HCT116 (cell line): ENCODE data around the gene SMS. TPM values are rescaled to one million over a fixed set of nuclear protein-coding genes. Genes with fewer than 3 reads are reported as not detected.

Experiments
- ATAC-seq: fragments of 200-7000 bp; cut with Tn5 transposase; 2 replicates; pipeline ENCODE4 v1.9.1; 2020; ENCODE audit warnings: mild to moderate bottlenecking, moderate library complexity
- BruUV-seq: library from RNA; stranded (reverse); fragments of 400-500 nt; replicated peaks from 2 replicates; lab custom pipeline; 2021; lab: Mats Ljungman, UMichigan
- CTCF ChIA-PET: fragments of 300-600 bp; sonication (Branson Sonifier 250); formaldehyde crosslinking; loops from one replicate; lab custom pipeline; 2021; ENCODE audit warnings: antibody characterized with exemption; lab: Charles Lee
- POLR2A ChIA-PET: fragments of 300-600, 350-600 bp; sonication (Branson Sonifier 250); formaldehyde crosslinking; loops from one replicate; lab custom pipeline; 2021; ENCODE audit warnings: antibody characterized with exemption; lab: Charles Lee
- RAD21 ChIA-PET, 2 experiments: fragments of 300-600 bp; sonication (Branson Sonifier 250); formaldehyde crosslinking; loops; one replicate each; lab custom pipeline; 2023; ENCODE audit warnings: low total read pairs in 2 of 2; ENCODE audit not compliant: uncharacterized antibody in 2 of 2, unreplicated experiment in 2 of 2, low non-redundant PET in 1 of 2; lab: Charles Lee
- DNase-seq: peaks from one replicate; pipeline ENCODE4 v3.0.0-alpha.2; 2010; ENCODE audit warnings: low read depth, low spot score
- H2AFZ ChIP-seq: fragments of 200-600 bp; shearing (Covaris generic), sonication (generic); 2 replicates; pipeline ENCODE4 v1.6.1; 2017; ENCODE audit warnings: low read depth, mixed run types, mixed read lengths, antibody characterized with exemption, low read length; ENCODE audit not compliant: poor library complexity, severe bottlenecking
- H3K27ac ChIP-seq: 2 replicates; pipeline ENCODE4 v1.5.1; 2012; ENCODE audit warnings: low read depth, low read length
- H3K27me3 ChIP-seq: fragments of 200-600 bp; sonication (generic); 2 replicates; pipeline ENCODE4 v1.6.1; 2016; ENCODE audit warnings: mixed run types, low read length, mixed read lengths; ENCODE audit not compliant: insufficient read depth
- H3K36me3 ChIP-seq, 2 experiments: fragments of 200-500 bp in 1 of 2; fragments of 200-600 bp in 1 of 2; sonication (Bioruptor generic) in 1 of 2; sonication (generic) in 1 of 2; 2 replicates each; pipeline versions ENCODE4 v1.5.1 to v1.6.1; 2014 to 2016; ENCODE audit warnings: low read length in 2 of 2, inconsistent platforms in 1 of 2, mixed read lengths in 1 of 2, mixed run types in 1 of 2; ENCODE audit not compliant: insufficient read depth in 2 of 2, control insufficient read depth in 1 of 2
- H3K4me1 ChIP-seq, 2 experiments: fragments of 200-600 bp in 1 of 2; sonication (generic) in 1 of 2; 2 replicates each; pipeline versions ENCODE4 v1.5.1 to v1.6.1; 2012 to 2017; ENCODE audit warnings: low read length in 2 of 2, inconsistent platforms in 1 of 2, mild to moderate bottlenecking in 1 of 2, mixed read lengths in 1 of 2, mixed run types in 1 of 2, moderate library complexity in 1 of 2; ENCODE audit not compliant: insufficient read depth in 2 of 2, control insufficient read depth in 1 of 2
- H3K4me2 ChIP-seq: fragments of 200-600 bp; sonication (generic); 2 replicates; pipeline ENCODE4 v1.6.1; 2017; ENCODE audit warnings: mixed run types, low read length, mixed read lengths
- H3K4me3 ChIP-seq, 2 experiments: fragments of 200-600 bp in 1 of 2; sonication (generic) in 1 of 2; replicated peaks in 1 of 2; 2 replicates each; pipeline ENCODE4 v1.5.1; 2011 to 2016; ENCODE audit warnings: low read length in 2 of 2, control low read depth in 1 of 2, low read depth in 1 of 2, mild to moderate bottlenecking in 1 of 2, mixed read lengths in 1 of 2, mixed run types in 1 of 2
- H3K79me2 ChIP-seq: fragments of 200-600 bp; sonication (generic); 2 replicates; pipeline ENCODE4 v1.6.1; 2017; ENCODE audit warnings: mild to moderate bottlenecking, mixed run types, low read length, moderate library complexity, mixed read lengths; ENCODE audit not compliant: insufficient read depth
- H3K9ac ChIP-seq: fragments of 200-600 bp; sonication (generic); 2 replicates; pipeline ENCODE4 v1.6.1; 2016; ENCODE audit warnings: low read length, mixed read lengths
- H3K9me2 ChIP-seq: fragments of 200-600 bp; sonication (generic), shearing (Covaris generic); 2 replicates; pipeline ENCODE4 v1.6.1; 2017; ENCODE audit warnings: mixed run types, mild to moderate bottlenecking, moderate library complexity; ENCODE audit not compliant: insufficient read depth
- H3K9me3 ChIP-seq, 2 experiments: fragments of 200-500 bp in 1 of 2; fragments of 200-600 bp in 1 of 2; sonication (Bioruptor generic) in 1 of 2; sonication (generic) in 1 of 2; 2 replicates each; pipeline ENCODE4 v1.6.1; 2014 to 2017; ENCODE audit warnings: low read length in 2 of 2, mixed read lengths in 2 of 2, inconsistent platforms in 1 of 2, low read depth in 1 of 2, mild to moderate bottlenecking in 1 of 2, mixed run types in 1 of 2, moderate library complexity in 1 of 2; ENCODE audit not compliant: control insufficient read depth in 1 of 2, insufficient read depth in 1 of 2
- H4K20me1 ChIP-seq: fragments of 200-600 bp; sonication (generic), shearing (Covaris generic); 2 replicates; pipeline ENCODE4 v1.6.1; 2017; ENCODE audit warnings: mixed run types, mild to moderate bottlenecking, moderate library complexity; ENCODE audit not compliant: insufficient read depth
- CBX3 ChIP-seq: IDR thresholded peaks from 2 replicates; pipeline ENCODE4 v1.6.1; 2012; ENCODE audit warnings: low read depth
- CEBPB ChIP-seq: IDR thresholded peaks from 2 replicates; pipeline ENCODE4 v1.6.1; 2012; ENCODE audit warnings: low read depth
- POLR2AphosphoS5 ChIP-seq: IDR thresholded peaks from 2 replicates; pipeline ENCODE4 v1.6.1; 2011; ENCODE audit warnings: mild to moderate bottlenecking, low read depth, low read length, moderate library complexity
- SIN3A ChIP-seq: IDR thresholded peaks from 2 replicates; pipeline ENCODE4 v1.6.1; 2012; ENCODE audit warnings: low read depth
- SP1 ChIP-seq: IDR thresholded peaks from 2 replicates; pipeline ENCODE4 v1.6.1; 2012; ENCODE audit warnings: low read depth
- intact Hi-C: fragments of 100-400 bp; cut with micrococcal nuclease; formaldehyde crosslinking; loops from 2 replicates; pipeline ENCODE4 v1.10.0; 2022
- total RNA-seq: library from RNA; stranded (reverse); gene quantifications from one replicate; pipeline ENCODE4 v1.2.1, GENCODE V29; 2021; ENCODE audit not compliant: unreplicated experiment
- TF ChIP-seq, protein P1 (sequence below): IDR thresholded peaks from 2 replicates; pipeline ENCODE4 v1.6.1; 2011; ENCODE audit warnings: mild to moderate bottlenecking, low read length, moderate library complexity; ENCODE audit not compliant: insufficient replicate concordance; ENCODE audit errors: extremely low read depth
- TF ChIP-seq, protein P2 (sequence below): IDR thresholded peaks from 2 replicates; pipeline ENCODE4 v1.6.1; 2012

The SMS gene
- total RNA-seq, 1 experiment from 2014 or later, result 164 TPM

DNA sequence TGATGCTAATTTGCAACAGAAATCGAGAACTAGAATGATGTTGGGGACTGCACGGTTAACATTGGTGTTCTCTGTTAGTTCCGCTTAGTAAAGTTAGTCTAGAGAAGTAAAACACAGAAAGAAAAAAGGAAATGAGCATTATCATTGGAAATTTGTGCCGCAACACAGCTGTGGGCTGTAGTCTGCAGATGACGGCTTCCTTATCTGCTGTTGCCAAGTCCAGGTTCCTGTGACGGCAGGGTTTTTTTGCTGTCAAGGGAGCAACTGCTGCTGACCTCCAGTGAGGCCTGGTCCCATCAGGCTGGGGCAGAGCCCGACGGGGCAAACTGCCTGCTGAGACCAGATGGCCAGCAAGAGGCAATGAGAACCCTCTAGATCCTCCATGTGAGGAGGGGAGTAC, 52.8 kb downstream of the SMS start (continued):
- TF ChIP-seq, protein P1, sequence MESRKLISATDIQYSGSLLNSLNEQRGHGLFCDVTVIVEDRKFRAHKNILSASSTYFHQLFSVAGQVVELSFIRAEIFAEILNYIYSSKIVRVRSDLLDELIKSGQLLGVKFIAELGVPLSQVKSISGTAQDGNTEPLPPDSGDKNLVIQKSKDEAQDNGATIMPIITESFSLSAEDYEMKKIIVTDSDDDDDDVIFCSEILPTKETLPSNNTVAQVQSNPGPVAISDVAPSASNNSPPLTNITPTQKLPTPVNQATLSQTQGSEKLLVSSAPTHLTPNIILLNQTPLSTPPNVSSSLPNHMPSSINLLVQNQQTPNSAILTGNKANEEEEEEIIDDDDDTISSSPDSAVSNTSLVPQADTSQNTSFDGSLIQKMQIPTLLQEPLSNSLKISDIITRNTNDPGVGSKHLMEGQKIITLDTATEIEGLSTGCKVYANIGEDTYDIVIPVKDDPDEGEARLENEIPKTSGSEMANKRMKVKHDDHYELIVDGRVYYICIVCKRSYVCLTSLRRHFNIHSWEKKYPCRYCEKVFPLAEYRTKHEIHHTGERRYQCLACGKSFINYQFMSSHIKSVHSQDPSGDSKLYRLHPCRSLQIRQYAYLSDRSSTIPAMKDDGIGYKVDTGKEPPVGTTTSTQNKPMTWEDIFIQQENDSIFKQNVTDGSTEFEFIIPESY, result no peak

DNA sequence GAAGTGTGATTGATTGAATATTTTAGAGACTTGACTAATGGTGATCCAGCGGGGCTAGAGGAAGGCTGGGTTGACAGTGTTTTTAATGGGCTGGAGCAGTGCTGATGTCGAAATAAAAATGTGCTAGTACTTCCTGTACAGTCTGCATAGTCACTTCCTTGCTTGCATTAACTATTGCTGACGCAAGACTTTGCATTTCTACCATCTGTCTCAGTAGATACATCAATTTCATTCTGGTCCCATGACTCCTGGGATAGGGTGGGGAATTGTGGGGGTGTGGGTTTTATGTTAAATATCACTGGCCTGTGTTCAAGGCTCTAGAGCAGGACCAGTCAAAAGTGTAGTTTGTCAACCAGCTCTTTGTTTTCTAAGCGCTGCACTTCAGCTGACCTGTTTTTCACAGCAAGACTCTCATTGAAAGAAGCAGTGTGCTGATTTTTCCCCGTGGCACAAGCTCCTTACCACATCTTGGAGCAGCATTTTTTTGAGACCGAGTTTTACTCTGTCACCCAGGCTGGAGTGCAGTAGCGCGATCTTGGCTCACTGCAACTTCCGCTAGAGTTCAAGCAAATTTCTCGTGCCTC, 56.5 kb downstream of the SMS start:
- H3K36me3 ChIP-seq, result no peaks in the 10 kb centered on the region; a peak in 2 of 4 replicates
- no TSS peak for BruUV-seq
- H3K27ac ChIP-seq, result no peak overlapping the region
- H3K9me2 ChIP-seq, result no peaks in the 10 kb centered on the region
- H3K79me2 ChIP-seq, result no peaks in the 10 kb centered on the region; the same call in 1 of the 2 replicates
- no peak overlapping the region for H3K4me2 ChIP-seq
- H4K20me1 ChIP-seq, result no peaks in the 10 kb centered on the region
- H3K9me3 ChIP-seq, result no peaks in the 10 kb centered on the region
- no peak overlapping the region for H2AFZ ChIP-seq
- no peak overlapping the region for H3K9ac ChIP-seq
- H3K27me3 ChIP-seq, result no peaks in the 10 kb centered on the region
- CTCF ChIA-PET, result no interaction called here
- TF ChIP-seq, protein P2, sequence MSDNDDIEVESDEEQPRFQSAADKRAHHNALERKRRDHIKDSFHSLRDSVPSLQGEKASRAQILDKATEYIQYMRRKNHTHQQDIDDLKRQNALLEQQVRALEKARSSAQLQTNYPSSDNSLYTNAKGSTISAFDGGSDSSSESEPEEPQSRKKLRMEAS, result no peak
- TF ChIP-seq CEBPB, result no peak
- TF ChIP-seq CBX3, result no peak
- no peak for TF ChIP-seq SP1
- TF ChIP-seq SIN3A, result no peak
- TF ChIP-seq POLR2AphosphoS5, result no peak
- intact Hi-C loops, result no loop called here
- ATAC-seq, result no peak
- no peaks in the 10 kb centered on the region for H3K4me1 ChIP-seq
- POLR2A ChIA-PET, result no interaction called here
- no peak for DNase-seq
- RAD21 ChIA-PET, result no interaction called here
- no peak overlapping the region for H3K4me3 ChIP-seq
